Osteocyte (in vitro differentiated cells): ENCODE data around the gene LYZL4. TPM values are rescaled to one million over a fixed set of nuclear protein-coding genes. Genes with fewer than 3 reads are reported as not detected.

Experiments
- DNase-seq: peaks from one replicate; pipeline ENCODE4 v3.0.0; 2021; ENCODE audit warnings: mixed read lengths; ENCODE audit not compliant: unreplicated experiment; ENCODE audit errors: extremely low spot score
- H3K27ac Mint-ChIP-seq: one replicate; pipeline ENCODE4 v1.8.0; 2021; ENCODE audit warnings: mild to moderate bottlenecking, mixed read lengths; ENCODE audit not compliant: unreplicated experiment
- H3K27me3 Mint-ChIP-seq: one replicate; pipeline ENCODE4 v1.8.0; 2021; ENCODE audit warnings: mixed read lengths; ENCODE audit not compliant: unreplicated experiment
- H3K36me3 Mint-ChIP-seq: one replicate; pipeline ENCODE4 v1.8.0; 2021; ENCODE audit warnings: mixed read lengths; ENCODE audit not compliant: unreplicated experiment
- H3K4me1 Mint-ChIP-seq: one replicate; pipeline ENCODE4 v1.8.0; 2021; ENCODE audit warnings: mixed read lengths; ENCODE audit not compliant: unreplicated experiment
- H3K4me3 Mint-ChIP-seq: one replicate; pipeline ENCODE4 v1.8.0; 2021; ENCODE audit warnings: mild to moderate bottlenecking, moderate library complexity, mixed read lengths; ENCODE audit not compliant: unreplicated experiment
- H3K9me3 Mint-ChIP-seq: one replicate; pipeline ENCODE4 v1.8.0; 2021; ENCODE audit warnings: mixed read lengths; ENCODE audit not compliant: unreplicated experiment
- total RNA-seq: library from RNA; stranded (reverse); gene quantifications from 2 replicates; pipeline ENCODE4 v1.2.1, GENCODE V29; 2021
- TF ChIP-seq, protein P1 (sequence below): fragments of 200-600 bp; sonication (generic); IDR thresholded peaks from 2 replicates; pipeline ENCODE4 v1.5.0; 2021; ENCODE audit warnings: antibody characterized with exemption, mild to moderate bottlenecking, moderate library complexity

The LYZL4 gene
- total RNA-seq, 1 donor from 2014 or later, result not detected

- no peak overlapping the region for H3K4me3 Mint-ChIP-seq
- no peaks in the 10 kb centered on the region for H3K36me3 Mint-ChIP-seq
- DNase-seq, result peak; percentile 4
- TF ChIP-seq, protein P1, sequence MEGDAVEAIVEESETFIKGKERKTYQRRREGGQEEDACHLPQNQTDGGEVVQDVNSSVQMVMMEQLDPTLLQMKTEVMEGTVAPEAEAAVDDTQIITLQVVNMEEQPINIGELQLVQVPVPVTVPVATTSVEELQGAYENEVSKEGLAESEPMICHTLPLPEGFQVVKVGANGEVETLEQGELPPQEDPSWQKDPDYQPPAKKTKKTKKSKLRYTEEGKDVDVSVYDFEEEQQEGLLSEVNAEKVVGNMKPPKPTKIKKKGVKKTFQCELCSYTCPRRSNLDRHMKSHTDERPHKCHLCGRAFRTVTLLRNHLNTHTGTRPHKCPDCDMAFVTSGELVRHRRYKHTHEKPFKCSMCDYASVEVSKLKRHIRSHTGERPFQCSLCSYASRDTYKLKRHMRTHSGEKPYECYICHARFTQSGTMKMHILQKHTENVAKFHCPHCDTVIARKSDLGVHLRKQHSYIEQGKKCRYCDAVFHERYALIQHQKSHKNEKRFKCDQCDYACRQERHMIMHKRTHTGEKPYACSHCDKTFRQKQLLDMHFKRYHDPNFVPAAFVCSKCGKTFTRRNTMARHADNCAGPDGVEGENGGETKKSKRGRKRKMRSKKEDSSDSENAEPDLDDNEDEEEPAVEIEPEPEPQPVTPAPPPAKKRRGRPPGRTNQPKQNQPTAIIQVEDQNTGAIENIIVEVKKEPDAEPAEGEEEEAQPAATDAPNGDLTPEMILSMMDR, result no peak
- no peak overlapping the region for H3K27ac Mint-ChIP-seq
- H3K4me1 Mint-ChIP-seq, result no peaks in the 10 kb centered on the region
- peaks cover 11% of the 10 kb centered on the region for H3K27me3 Mint-ChIP-seq
- no peaks in the 10 kb centered on the region for H3K9me3 Mint-ChIP-seq
Observed at GRCh38 chr3:42403737-42404136, 6.7 kb downstream of the LYZL4 start.

- DNase-seq, result no peak
- Mint-ChIP-seq H3K4me3 (no peak overlapping the region), H3K27ac (no peak overlapping the region), H3K9me3 (no peaks in the 10 kb centered on the region), H3K36me3 (no peaks in the 10 kb centered on the region), H3K27me3 (peaks cover 11% of the 10 kb centered on the region), H3K4me1 (no peaks in the 10 kb centered on the region)
- TF ChIP-seq, protein P1, result no peak
Observed at GRCh38 chr3:42402394-42403096, 7.9 kb downstream of the LYZL4 start.

GRCh38 chr3:42398080-42398479, 12.3 kb downstream of the LYZL4 start:
- no peaks in the 10 kb centered on the region for H3K36me3 Mint-ChIP-seq
- no peak for DNase-seq
- no peaks in the 10 kb centered on the region for H3K9me3 Mint-ChIP-seq
- H3K4me1 Mint-ChIP-seq, result no peaks in the 10 kb centered on the region
- TF ChIP-seq, protein P1, result no peak
- H3K27me3 Mint-ChIP-seq, result peaks cover 15% of the 10 kb centered on the region
- no peak overlapping the region for H3K27ac Mint-ChIP-seq
- H3K4me3 Mint-ChIP-seq, result no peak overlapping the region

- TF ChIP-seq, protein P1, result no peak
- Mint-ChIP-seq H3K4me1 (no peaks in the 10 kb centered on the region), H3K27me3 (peaks cover 12% of the 10 kb centered on the region), H3K9me3 (no peaks in the 10 kb centered on the region), H3K27ac (no peak overlapping the region), H3K36me3 (no peaks in the 10 kb centered on the region), H3K4me3 (no peak overlapping the region)
- no peak for DNase-seq
Observed at GRCh38 chr3:42397644-42398043, 12.8 kb downstream of the LYZL4 start.

GRCh38 chr3:42394579-42395288, 15.7 kb downstream of the LYZL4 start:
- TF ChIP-seq, protein P1, result no peak
- Mint-ChIP-seq H3K27ac (no peak overlapping the region), H3K4me1 (no peaks in the 10 kb centered on the region), H3K36me3 (no peaks in the 10 kb centered on the region), H3K27me3 (peaks cover 4% of the 10 kb centered on the region), H3K9me3 (no peaks in the 10 kb centered on the region), H3K4me3 (no peak overlapping the region)
- no peak for DNase-seq
